HG03097 (cell line): ENCODE data around the gene SH3BP1.

ENCODE experiments used
- ATAC-seq: cut with Tn5 transposase; IDR thresholded peaks from one replicate; pipeline ENCODE4 v1.9.1; 2021; ENCODE audit not compliant: unreplicated experiment, low FRiP score

SH3BP1 gene

DNA sequence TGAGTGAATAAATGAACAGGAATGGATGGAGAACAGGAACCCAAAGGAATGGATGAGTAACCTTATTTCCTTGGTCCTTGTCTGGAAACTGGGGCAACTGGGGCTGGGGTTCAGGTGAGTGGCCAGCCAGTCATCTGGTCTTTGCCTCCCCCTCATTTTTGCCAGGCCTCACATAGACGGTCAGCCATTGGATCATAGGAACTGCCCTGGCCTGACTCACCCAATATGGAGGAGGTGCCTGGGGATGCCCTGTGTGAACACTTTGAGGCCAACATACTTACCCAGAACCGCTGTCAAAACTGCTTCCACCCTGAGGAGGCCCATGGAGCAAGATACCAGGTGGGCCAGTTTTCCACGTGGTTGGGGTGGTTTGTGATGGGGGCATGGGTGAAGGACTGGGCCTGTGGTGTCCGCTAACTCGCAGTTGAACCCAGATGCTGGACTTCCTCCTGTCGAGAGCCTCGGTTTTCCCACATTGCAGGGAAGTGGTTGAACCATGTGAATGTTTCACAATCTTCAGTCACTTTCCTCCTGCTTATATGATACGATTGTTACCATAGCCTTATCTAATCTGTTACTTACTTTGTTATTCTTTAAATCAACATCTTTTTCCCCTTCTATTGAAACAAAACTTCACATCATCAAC lies 61.8 kb downstream of the SH3BP1 start:
- no peak for ATAC-seq

- no peak for ATAC-seq
Observed at GRCh38 chr22:37703906-37704305, 64.4 kb downstream of the SH3BP1 start.

DNA sequence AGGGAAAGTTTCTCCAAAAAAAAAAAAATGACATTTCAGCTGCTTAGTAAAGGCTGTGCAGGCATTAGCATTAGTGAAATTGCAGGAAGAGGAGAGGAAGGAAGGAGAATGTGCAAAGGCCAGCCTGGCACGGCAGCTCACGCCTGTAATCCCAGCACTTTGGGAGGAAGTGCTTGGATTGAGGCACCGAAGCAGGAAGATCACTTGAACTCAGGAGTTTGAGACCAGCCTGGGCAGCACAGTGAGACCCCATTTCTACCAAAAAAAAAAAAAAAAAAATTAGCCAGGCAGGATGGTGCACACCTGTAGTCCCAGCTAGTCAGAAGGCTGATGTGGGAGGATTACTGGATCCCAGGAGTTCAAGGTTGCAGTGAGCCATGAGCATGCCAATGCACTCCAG lies 65.2 kb downstream of the SH3BP1 start:
- ATAC-seq, result no peak

GRCh38 chr22:37705205-37705604 lies 65.7 kb downstream of the SH3BP1 start:
- no peak for ATAC-seq
